A673 (cell line): ENCODE measurements around the gene KCNC3.

Experiments used
- EZH2 ChIP-seq: fragments of 200-600 bp; sonication (generic); IDR thresholded peaks from 2 replicates; pipeline ENCODE4 v1.6.1; 2017; ENCODE audit warnings: borderline replicate concordance, low read depth, mild to moderate bottlenecking, mixed read lengths, antibody characterized with exemption, low read length; ENCODE audit not compliant: poor library complexity, severe bottlenecking
- TF ChIP-seq, protein P1 (sequence below): fragments of 300-800, 200-600 bp; sonication (generic); conservative IDR thresholded peaks from 2 replicates; pipeline ENCODE4 v1.5.1; 2017; ENCODE audit warnings: low read depth, mild to moderate bottlenecking, antibody characterized with exemption, low read length, moderate library complexity, mixed read lengths

DNA sequence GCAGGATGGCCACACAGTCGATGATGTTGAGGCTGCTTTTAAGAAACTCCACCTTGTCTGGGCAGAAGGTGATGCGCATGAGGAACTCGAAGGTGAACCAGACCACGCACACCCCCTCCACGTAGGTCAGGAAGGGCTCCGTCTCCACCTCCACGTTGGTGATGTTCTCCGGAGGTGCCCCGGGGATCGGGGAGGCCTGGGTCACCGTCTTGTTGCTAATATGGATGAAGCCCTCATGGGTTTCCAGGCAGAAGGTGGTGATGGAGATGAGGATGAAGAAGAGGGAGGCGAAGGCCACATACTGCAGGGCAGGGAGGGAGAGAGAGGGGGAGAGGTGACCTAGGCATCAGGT, 5.4 kb downstream of the KCNC3 start:
- TF ChIP-seq, protein P1, sequence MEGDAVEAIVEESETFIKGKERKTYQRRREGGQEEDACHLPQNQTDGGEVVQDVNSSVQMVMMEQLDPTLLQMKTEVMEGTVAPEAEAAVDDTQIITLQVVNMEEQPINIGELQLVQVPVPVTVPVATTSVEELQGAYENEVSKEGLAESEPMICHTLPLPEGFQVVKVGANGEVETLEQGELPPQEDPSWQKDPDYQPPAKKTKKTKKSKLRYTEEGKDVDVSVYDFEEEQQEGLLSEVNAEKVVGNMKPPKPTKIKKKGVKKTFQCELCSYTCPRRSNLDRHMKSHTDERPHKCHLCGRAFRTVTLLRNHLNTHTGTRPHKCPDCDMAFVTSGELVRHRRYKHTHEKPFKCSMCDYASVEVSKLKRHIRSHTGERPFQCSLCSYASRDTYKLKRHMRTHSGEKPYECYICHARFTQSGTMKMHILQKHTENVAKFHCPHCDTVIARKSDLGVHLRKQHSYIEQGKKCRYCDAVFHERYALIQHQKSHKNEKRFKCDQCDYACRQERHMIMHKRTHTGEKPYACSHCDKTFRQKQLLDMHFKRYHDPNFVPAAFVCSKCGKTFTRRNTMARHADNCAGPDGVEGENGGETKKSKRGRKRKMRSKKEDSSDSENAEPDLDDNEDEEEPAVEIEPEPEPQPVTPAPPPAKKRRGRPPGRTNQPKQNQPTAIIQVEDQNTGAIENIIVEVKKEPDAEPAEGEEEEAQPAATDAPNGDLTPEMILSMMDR, result no peak
- no peak for TF ChIP-seq EZH2
